Fibroblast of skin of left quadriceps (primary cell): ENCODE results near the gene TIE1.

Experiments
- DNase-seq, 2 experiments: peaks; one replicate each; pipeline ENCODE4 v3.0.0-alpha.2; 2013; ENCODE audit warnings: low read depth in 2 of 2

The TIE1 gene

DNA sequence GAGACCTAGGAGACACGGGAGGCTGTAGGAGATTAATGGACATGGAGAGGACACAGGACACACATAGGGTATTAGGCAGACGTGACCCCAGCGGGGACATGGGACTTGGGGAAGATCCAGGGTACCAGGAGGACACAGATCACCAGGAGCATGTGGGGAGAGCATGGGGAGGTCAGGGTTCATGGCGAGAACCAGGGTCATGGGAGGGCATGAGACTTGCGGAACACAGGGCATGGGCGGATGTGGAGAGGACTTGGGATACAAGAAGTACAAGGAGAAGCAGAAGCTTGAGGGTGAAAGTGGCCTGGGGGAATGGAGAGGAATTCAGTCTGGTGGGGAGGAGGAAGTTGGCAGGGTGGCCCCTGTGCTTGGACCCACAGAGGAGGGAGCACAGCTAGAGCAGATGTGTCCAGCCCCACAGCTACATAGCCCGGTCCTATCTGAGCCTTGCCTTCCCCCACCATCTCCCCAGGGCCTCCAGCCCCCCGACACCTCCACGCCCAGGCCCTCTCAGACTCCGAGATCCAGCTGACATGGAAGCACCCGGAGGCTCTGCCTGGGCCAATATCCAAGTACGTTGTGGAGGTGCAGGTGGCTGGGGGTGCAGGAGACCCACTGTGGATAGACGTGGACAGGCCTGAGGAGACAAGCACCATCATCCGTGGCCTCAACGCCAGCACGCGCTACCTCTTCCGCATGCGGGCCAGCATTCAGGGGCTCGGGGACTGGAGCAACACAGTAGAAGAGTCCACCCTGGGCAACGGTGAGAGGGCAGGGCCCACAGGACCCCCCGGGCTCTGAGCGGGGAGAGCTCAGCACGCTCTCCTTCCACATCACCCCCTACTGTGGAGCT, 12.1 kb downstream of the TIE1 start:
- no peak for DNase-seq

DNA sequence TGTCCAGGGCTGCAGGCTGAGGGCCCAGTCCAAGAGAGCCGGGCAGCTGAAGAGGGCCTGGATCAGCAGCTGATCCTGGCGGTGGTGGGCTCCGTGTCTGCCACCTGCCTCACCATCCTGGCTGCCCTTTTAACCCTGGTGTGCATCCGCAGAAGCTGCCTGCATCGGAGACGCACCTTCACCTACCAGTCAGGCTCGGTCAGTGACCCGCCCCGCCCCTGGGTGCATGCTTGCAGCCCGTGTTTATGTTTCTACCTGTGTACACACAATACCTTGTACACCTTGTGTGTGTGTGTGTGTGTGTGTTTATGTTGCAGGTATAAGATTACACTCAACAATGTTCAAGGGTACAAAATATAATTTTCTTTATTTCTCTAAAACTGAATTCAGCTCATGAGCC, 13.0 kb downstream of the TIE1 start:
- no peak for DNase-seq

DNA sequence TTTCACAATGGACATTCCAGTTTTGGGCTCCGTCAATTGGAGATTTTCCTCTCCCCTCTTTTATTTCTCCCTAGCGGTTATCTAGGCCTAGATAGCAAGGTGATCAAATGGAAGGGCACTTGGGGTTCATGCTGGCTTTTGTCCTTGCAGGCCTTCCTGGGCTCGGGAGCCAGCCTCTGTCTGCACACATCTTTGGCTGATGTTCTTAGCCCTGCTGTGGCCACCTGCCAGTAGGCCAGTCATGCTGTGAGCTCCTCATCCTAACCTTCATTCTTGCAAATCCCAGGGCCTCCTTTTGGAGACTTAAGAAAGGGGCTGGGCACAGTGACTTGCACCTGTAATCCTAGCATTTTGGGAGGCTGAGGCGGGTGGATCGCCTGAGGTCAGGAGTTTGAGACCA, 13.5 kb downstream of the TIE1 start:
- no peak for DNase-seq

DNA sequence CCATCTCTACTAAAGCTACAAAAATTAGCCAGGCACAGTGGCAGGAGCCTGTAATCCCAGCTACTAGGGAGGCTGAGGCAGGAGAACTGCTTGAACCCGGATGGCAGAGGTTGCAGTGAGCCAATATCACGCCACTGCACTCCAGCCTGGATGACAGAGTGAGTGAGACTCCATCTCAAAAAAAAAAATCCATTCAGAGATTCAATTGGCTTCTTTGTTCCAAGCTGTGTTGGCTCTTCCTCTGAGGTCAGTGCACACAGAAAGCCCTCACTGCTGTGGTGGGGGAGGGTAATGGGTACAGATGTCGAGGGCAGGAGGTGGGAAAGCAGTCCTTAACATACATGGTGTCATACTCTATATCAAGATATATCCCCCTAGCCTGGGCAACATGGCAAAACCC, 14.7 kb downstream of the TIE1 start:
- DNase-seq = no peak

DNA sequence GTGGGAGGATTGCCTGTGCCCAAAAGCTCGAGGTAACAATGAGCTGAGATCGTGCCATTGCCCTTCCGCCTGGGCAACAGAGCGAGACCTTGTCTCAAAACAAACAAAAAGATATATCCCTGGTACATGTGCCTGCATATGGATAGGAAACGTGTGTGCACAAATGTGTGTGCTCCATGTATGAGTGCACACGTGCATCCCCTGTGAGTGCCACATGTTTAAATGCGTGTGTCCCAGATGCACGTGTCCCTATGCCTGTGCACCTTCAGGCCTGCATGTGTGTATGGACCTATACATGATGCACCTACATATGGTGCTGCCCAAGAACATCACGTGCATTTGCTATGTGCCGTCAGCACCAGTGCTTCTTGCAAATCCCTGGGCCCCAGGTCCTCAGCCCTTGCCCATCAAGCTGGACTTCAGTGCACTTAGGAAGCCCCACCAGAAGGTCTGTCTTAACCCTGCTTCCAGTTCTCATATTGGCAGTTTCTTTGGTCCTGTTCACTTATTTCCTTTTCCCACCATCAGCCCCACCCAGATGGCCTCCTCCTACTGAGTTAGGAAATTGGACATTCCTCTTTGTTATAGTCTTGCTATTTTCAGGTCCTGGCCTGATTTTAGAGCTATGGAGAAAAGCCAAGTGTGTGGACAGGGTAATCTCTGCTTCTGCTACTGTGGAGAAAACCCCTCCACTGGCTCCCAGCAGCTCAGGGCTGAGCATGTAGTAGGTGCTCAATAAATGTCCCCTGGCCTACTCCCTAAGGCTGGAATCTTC, 15.4 kb downstream of the TIE1 start:
- no peak for DNase-seq

DNA sequence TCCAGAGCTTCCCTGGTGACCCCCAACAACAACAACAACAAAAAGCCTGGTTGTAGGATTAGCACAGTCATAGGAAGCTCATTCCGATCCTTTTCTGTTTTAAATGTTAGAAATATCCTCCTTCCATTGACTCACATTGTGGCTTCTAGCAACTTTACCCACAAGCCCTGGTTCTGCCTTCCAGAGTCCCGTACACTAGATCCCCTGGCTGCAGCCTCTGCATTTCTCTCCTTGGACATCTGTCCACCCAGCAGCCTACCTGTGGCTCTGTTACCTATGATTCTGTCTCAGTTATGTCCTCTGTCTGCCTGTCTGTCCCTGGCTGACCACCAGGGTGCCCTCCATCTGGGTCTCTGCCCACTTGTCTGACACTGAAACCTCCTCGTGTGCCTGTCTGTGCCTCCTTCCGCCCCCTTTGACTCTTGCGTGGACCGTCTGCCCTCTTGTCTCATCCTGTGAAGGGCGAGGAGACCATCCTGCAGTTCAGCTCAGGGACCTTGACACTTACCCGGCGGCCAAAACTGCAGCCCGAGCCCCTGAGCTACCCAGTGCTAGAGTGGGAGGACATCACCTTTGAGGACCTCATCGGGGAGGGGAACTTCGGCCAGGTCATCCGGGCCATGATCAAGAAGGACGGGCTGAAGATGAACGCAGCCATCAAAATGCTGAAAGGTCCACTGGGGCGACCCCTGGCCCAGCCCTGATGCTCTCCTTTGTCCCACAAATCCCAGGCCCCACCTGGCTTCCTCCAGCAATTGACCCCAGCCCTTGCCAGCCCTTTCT, 16.1 kb downstream of the TIE1 start:
- DNase-seq = no peak

DNA sequence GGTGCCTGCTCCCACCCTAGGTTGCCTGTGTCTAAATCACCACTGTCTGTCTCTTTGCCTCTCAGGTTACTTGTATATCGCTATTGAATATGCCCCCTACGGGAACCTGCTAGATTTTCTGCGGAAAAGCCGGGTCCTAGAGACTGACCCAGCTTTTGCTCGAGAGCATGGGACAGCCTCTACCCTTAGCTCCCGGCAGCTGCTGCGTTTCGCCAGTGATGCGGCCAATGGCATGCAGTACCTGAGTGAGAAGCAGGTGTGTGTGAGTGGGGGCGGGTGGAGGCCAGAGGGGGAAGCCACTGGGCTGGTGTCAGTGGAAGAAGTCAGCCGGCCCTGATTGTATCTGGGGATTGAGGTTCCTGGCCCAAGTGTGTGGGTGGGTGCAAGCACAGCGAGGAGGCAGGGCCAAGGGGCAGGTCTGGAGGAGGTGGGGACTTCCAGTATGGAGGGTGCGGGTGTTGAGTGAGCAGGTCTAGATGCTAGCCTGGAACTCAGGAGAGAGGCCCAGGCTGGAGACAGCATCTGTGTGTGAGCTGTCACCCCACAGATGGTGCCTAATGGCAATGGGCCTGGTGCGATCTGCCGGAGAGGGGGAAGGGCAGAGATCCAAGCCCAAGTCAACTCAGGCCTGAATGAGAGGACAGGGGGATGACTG, 17.2 kb downstream of the TIE1 start:
- DNase-seq = no peak

DNA sequence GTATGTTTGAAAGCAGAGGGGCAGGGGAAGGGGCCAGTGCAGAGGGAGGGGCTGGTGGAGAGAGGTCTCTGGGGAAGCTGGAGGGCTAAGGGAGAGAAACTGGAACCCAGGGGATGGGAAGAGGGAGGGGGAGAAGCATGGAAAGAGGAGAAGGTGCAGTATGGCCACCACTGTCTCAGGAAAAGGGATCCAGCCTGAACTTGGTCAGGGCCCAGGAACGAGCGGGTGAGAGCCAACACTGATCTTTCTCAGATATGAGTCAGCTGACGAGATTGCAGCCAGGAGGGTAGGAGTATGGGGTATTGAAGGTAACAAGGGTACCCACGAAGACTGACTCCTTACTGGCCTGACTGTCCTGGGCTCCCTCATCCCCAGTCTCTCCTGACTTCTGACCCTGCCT, 18.0 kb downstream of the TIE1 start:
- DNase-seq = no peak

DNA sequence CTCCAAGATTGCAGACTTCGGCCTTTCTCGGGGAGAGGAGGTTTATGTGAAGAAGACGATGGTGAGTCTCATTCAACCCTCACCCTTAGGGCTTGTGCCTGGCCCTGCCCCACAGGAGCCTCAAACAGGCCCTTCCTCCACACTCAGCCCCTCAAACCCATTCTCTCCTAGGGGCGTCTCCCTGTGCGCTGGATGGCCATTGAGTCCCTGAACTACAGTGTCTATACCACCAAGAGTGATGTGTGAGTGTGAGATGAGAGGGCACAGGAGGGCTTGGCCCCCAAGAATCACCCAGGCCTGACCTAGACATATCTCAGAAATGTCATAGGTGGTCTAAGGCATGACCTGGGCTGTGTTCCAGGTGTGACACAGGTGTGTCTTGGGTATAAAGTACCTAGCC, 18.5 kb downstream of the TIE1 start:
- DNase-seq = no peak

DNA sequence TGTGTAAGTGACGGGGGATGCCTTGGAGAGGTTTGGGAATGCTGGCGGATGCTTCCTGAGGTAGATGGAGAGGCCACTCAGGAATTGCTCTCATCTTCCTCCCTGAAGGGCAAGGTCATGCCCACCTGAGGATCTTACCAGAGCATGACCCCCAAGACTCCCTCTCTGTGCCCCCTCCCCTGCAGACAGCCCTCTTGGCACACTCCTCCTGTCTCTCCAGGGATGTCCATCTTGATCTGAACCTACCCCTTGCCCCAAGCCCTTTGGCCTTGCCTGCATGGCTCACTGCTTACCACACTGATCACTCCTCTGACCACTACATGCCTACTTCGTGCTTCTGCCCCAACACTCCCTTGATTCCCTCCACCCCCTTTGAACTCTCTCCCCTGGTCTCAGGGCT, 19.0 kb downstream of the TIE1 start:
- no peak for DNase-seq

DNA sequence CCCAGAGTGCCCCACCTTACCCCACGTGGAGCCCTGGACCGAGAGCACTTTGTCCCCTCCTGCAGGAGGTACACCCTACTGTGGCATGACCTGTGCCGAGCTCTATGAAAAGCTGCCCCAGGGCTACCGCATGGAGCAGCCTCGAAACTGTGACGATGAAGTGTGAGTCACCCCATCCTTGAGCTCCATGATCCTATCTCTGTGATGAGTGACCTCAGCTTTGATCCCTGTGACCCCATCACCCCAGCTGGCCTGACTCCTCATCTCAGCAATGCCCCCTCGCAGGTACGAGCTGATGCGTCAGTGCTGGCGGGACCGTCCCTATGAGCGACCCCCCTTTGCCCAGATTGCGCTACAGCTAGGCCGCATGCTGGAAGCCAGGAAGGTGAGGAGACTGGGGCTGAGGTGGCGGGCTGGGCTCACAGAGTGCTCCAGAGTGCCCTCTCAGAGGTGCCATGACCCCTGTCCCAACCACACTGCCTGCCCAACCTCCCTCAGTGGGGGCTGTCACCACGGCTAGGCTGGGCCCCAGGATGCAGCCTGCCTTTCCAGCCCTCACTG, 20.6 kb downstream of the TIE1 start:
- DNase-seq = no peak

DNA sequence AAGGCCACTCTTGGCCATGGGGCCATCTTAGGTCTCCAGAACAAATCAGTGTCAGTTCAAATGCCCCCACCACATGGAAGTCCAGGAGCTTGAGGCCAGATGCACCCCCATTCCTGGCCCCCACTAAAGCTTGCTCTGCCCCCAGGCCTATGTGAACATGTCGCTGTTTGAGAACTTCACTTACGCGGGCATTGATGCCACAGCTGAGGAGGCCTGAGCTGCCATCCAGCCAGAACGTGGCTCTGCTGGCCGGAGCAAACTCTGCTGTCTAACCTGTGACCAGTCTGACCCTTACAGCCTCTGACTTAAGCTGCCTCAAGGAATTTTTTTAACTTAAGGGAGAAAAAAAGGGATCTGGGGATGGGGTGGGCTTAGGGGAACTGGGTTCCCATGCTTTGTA, 21.7 kb downstream of the TIE1 start:
- DNase-seq = no peak

DNA sequence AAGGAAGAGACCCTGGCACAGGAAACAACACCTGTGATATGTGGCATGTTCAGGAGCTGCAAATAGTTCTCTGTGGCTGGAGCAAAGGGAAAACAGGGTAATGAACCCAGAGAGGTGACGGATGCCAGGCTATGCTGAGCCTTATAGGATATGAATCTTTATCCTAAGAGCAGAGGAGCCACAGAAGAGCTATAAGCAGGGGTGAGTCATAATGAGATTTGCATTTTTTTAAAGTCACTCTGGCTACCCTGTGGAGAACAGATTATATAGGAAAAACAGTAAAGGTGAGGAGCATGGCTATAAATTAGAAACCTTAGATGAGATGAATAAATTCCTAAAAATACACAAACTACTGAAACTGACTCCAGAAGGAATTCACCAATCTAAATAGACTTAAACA, 24.0 kb downstream of the TIE1 start:
- no peak for DNase-seq

DNA sequence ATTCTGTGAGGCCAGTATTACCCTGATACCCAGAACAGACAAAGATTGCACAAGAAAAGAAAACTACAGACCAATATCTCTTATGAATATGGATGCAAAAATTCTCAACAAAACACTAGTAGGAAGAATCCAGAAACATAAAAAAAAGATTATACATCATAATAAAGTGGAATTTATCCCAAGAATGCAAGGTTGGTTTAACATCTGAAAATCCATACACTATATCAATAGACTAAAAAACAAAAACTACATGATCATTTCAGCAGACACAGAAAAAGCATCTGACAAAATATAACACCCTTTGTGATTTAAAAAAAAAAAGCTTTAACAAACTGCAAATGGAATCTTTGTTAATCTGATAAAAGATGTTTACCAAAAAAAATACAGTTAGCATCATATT, 24.6 kb downstream of the TIE1 start:
- no peak for DNase-seq

DNA sequence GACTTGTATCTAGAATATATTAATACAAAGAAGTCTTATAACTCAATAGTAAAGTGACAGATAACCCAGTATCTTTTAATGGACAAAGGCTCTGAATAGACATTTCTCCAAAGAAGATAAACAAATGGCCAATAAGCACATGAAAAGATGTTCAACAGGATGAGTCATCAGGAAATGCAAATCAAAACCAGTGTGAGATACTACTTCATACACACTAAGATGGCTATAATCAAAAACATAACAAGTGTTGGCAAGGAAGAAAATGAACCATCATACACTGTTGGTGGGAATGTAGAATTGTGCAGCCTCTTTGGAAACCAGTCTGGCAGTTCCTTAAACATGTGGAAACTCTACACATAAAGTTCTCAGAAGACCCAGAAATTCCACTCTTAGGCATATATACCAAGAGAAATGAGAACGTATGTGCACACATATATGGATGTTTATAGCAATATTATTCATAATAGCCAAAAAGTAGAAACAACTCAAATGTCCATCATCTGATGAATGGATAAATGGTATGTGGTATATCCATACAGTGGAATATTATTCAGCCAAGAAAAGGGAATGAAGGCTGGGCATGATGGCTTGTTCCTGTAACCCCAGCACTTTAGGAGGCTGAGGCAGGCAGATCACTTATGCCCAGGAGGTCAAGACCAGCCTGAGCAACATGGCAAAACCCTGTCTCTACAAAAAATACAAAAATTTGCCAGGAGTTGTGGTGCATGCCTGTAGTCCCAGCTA, 26.9 kb downstream of the TIE1 start:
- peak; percentile 59 to 69 for DNase-seq

DNA sequence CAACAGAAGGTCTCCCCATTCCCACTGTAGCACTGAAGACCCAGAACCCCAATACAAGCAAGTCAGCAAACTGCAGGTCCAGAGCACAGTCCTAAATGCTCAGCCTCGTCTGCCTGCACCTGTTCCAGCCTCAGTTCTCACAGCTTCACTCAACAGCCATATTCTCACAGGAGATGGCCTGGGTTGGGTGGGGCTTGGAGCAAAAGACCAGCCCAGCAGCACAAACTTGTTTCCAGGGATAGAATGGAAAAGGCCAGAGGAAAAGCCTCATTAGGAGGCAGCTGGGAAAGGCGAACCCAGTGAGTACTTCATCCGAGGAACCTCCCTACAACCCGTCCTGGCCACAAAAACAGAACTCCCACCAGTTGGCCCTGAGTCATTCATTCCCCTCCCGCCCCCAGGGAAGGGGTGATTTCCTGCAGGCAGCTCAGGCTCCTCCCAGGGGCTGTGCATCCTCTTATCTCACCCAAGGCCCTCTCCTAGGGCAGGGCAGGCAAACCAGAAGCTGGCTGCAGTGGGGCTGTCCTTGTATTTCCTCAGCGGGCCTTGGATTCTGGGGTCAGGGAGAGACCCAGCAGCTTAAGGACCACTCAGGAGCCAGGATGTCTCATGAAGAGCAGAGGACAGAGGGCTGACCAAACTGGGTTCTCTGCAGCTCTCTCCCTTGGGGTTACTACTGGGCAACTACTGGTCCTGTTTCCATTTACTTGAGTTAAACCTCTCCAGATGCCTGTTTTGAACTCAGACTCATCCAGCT, 29.4 kb downstream of the TIE1 start:
- DNase-seq = peak; percentile 60 to 62

DNA sequence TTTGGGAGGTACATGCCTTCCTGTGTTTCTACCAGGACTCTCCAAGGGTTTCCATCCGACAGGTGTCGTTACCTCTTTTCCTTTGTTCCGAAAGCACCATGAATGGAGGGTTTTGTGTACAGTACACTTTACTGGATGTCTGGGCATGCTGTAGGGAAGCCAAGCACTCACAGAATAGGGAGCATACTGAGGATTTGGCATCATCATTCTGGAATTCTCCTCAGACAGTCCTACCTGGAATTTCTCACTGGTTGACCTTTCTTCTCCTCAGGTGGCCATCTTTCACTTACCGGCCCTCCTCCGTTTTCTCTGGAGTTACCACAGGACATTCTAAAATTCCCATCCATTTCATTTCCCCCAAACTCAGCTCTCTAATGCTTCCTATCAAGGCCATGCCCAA, 30.9 kb downstream of the TIE1 start:
- DNase-seq = no peak

DNA sequence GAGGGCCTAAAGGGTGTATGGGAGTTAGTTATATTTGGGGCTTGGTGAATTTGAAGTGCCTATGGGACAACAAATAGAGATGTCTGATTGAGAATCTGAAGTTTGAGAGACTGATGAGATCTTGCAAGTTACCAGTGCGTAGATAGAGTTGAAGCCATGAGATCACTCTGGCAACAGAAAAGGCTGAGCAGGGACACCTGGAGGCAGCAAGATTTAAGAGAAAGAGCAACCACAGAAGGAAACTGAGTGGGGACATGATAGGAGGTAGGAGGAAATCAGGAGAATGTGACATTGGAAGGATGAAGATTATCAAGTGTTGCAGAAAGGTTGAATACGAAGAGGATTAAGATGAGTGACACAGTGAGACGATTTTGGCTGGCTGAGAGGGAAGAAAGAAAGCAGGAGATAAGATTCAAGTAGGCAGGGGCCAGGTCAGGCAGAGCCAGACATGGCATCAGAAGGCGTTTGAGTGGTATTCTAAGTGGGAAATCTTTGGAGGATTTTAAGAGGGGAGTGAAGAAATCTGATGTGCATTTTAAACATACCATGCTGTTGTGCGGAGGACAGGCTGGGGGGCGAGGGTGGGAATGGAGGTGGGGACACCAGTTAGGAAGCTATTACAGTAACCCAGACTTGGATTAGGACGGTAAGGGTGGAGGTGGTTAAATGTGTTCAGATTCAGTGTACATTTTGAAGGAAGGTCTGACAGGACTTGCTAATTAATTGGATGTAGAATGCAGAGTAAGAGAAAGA, 33.8 kb downstream of the TIE1 start:
- DNase-seq = no peak

DNA sequence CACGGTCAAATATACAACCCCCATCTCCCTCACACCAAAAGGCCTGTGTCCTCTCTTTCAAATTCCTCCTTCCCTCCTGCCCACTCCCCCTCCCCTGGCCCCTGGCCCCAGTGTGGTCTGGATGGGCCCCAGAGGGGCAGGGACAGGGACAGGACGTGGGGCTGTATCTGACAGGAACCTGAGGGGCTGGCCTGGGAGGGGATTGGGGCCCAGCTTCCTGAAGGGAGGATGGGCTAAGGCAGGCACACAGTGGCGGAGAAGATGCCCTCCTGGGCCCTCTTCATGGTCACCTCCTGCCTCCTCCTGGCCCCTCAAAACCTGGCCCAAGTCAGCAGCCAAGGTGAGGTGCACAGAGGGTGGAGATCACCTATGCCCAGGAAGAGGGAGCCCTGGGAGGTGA, 36.8 kb downstream of the TIE1 start, which contains the start of gene MPL:
Gene MPL, plus strand, starts transcription at position 231 of the 400 bp plus-strand sequence. Its CDS starts 31 bp downstream, at position 262.
- DNase-seq = no peak
